Mammary epithelial cell (primary cell): Measurements from ENCODE around the gene HOXB2.

ENCODE experiments used
- CTCF ChIP-seq, 2 donors: IDR thresholded peaks in 1 of 2; conservative IDR thresholded peaks in 1 of 2; 2 replicates each; pipeline ENCODE4 v1.5.1; 2011 to 2012; ENCODE audit warnings: inconsistent platforms in 2 of 2, low read length in 2 of 2, mild to moderate bottlenecking in 2 of 2, control low read depth in 1 of 2, low read depth in 1 of 2; ENCODE audit not compliant: insufficient read depth in 1 of 2; ENCODE audit errors: extremely low read depth in 1 of 2
- EZH2 ChIP-seq: IDR thresholded peaks from 2 replicates; pipeline ENCODE4 v1.6.1; 2012; ENCODE audit warnings: low read length, inconsistent platforms, borderline replicate concordance

DNA sequence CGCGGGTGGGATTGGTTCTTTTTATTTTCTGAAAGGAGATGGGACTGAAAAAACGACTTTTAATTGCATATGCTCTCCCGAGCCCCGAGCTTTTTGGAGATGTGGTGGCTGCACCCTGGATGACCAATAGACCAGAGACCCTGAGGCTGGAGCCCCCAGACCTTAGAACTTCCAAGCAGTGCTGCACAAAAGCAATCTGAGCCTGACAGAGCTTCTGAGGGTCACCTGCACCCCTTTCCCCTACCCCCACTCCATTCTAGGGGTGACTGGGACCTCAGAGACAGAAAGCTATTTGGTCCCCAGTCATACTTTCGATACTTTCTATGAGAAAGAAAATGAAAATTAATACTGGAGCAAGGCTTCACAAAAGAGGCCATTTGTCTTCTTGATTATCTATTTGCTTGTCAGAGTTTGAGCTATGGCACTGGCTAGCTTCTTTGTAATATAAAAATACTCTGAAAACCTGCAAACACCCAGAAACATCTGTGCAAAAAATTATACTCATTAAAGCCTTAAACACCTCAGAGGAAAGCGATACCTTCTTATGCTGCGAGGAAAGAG, 29.7 kb upstream of the HOXB2 start:
- TF ChIP-seq CTCF (conservative IDR thresholded peaks at IDR 0.05 in 1 of 2, IDR thresholded peaks at IDR 0.05 in 1 of 2; ENCODE audit: extremely low read depth in 1 of 2, insufficient read depth in 1 of 2, low read depth in 1 of 2, low read length in 2 of 2) (no peak), EZH2 (no peak)
